GM21576 (cell line): ENCODE measurements around the gene FBXL7.

Experiments
- ATAC-seq: cut with Tn5 transposase; IDR thresholded peaks from one replicate; pipeline ENCODE4 v1.9.1; 2021; ENCODE audit warnings: mild to moderate bottlenecking, moderate library complexity; ENCODE audit not compliant: unreplicated experiment

The FBXL7 gene

GRCh38 chr5:15929611-15930263 lies 429.8 kb downstream of the FBXL7 start:
- ATAC-seq = no peak

GRCh38 chr5:15932066-15932465 lies 432.1 kb downstream of the FBXL7 start:
- no peak for ATAC-seq

GRCh38 chr5:15933259-15934207 lies 433.6 kb downstream of the FBXL7 start:
- no peak for ATAC-seq

GRCh38 chr5:15936505-15937245 lies 436.7 kb downstream of the FBXL7 start:
- ATAC-seq = no peak

- ATAC-seq = no peak
Observed at GRCh38 chr5:15937708-15938107, 437.7 kb downstream of the FBXL7 start.

GRCh38 chr5:15938186-15938585 lies 438.2 kb downstream of the FBXL7 start:
- ATAC-seq = no peak

- ATAC-seq = no peak
Observed at GRCh38 chr5:15938961-15939360, 439.0 kb downstream of the FBXL7 start.

- no peak for ATAC-seq
Observed at GRCh38 chr5:15940905-15941304, 440.9 kb downstream of the FBXL7 start.

- ATAC-seq = no peak
Observed at GRCh38 chr5:15943487-15943886, 443.5 kb downstream of the FBXL7 start.

- no peak for ATAC-seq
Observed at GRCh38 chr5:15946026-15946425, 446.0 kb downstream of the FBXL7 start.

GRCh38 chr5:15948190-15948589 lies 448.2 kb downstream of the FBXL7 start:
- no peak for ATAC-seq

GRCh38 chr5:15951126-15951525 lies 451.1 kb downstream of the FBXL7 start:
- no peak for ATAC-seq

- ATAC-seq = no peak
Observed at GRCh38 chr5:15951550-15951949, 451.6 kb downstream of the FBXL7 start.

- ATAC-seq = no peak
Observed at GRCh38 chr5:15956622-15957021, 456.6 kb downstream of the FBXL7 start.

GRCh38 chr5:15957124-15957523 lies 457.1 kb downstream of the FBXL7 start:
- no peak for ATAC-seq

GRCh38 chr5:15959370-15960164 lies 459.6 kb downstream of the FBXL7 start:
- ATAC-seq = no peak

GRCh38 chr5:15966066-15966640 lies 466.2 kb downstream of the FBXL7 start:
- no peak for ATAC-seq

GRCh38 chr5:15966651-15967050 lies 466.7 kb downstream of the FBXL7 start:
- no peak for ATAC-seq

GRCh38 chr5:15968993-15969392 lies 469.0 kb downstream of the FBXL7 start:
- ATAC-seq = no peak

- no peak for ATAC-seq
Observed at GRCh38 chr5:15977851-15978250, 477.9 kb downstream of the FBXL7 start.
